ENCODE results near the gene MEGF6. TPM values are rescaled to one million over a fixed set of nuclear protein-coding genes. Genes with fewer than 3 reads are reported as not detected.

The MEGF6 gene
- total and polyA plus RNA-seq, 4 donors, result 17.7 to 54.2 (median 48.2) TPM

DNA sequence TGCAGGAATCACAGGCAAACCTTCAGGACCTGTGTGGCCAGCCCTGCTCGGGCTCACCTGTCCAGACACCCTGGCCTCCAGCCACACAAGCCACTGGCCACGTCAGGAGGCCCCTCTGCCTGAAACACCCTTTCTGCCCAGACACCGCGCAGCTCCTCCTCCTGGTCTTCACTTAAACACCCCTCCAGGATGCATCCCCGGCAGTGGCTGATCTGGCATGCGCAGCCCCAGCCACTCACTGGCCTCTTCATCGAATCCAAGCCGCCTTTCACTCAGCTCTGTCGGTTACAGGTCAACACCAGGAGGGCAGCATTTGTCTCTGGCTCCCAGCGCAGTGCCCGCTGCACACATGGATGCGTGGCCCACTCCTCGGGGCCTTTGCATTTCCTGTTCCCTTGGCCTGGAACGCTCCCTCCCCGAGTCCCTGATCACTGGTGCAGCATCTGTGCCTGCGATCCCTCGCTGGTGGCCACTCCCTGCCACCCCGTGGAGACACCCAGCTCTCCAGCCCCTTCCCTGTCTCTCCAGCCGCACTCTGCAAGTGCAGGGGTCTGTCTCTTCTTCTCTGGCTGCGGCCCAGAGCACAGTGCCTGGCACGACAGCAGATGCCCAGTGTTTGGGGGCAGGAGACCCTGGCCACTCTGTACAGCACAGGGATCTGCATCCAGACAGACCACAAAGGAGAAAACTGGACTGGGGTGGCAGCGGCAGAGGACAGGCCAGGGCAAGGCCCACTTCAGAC lies 22.9 kb upstream of the MEGF6 start:
- Histone ChIP-seq H3K9me3 (ENCODE audit: control insufficient read depth in 4 of 4, insufficient read depth in 3 of 4, low read length in 3 of 4) (no peaks in the 10 kb centered on the region), H3K36me3 (ENCODE audit: control insufficient read depth in 4 of 4, insufficient read depth in 4 of 4, low read length in 4 of 4) (peaks cover 6 to 77% (median 25%) of the 10 kb centered on the region in 4 donors), H3K27me3 (ENCODE audit: control insufficient read depth in 3 of 3, insufficient read depth in 3 of 3, low read length in 2 of 3) (no peaks in the 10 kb centered on the region), H3K9ac (ENCODE audit: insufficient read depth in 1 of 2, low read length in 2 of 2) (no peak overlapping the region), H3K4me1 (ENCODE audit: control insufficient read depth in 5 of 5, insufficient read depth in 5 of 5, low read length in 5 of 5) (peaks cover 0 to 2% (median 0%) of the 10 kb centered on the region in 5 donors), H3K4me3 (no peak overlapping the region), H3K27ac (ENCODE audit: low read depth in 1 of 2, low read length in 1 of 2) (no peak overlapping the region)
- DNase-seq, result no peak
- no peak for ATAC-seq (ENCODE audit: insufficient read depth, low FRiP score)
- TF ChIP-seq, protein P1, sequence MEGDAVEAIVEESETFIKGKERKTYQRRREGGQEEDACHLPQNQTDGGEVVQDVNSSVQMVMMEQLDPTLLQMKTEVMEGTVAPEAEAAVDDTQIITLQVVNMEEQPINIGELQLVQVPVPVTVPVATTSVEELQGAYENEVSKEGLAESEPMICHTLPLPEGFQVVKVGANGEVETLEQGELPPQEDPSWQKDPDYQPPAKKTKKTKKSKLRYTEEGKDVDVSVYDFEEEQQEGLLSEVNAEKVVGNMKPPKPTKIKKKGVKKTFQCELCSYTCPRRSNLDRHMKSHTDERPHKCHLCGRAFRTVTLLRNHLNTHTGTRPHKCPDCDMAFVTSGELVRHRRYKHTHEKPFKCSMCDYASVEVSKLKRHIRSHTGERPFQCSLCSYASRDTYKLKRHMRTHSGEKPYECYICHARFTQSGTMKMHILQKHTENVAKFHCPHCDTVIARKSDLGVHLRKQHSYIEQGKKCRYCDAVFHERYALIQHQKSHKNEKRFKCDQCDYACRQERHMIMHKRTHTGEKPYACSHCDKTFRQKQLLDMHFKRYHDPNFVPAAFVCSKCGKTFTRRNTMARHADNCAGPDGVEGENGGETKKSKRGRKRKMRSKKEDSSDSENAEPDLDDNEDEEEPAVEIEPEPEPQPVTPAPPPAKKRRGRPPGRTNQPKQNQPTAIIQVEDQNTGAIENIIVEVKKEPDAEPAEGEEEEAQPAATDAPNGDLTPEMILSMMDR (IDR thresholded peaks at IDR 0.05; ENCODE audit: control extremely low read depth, extremely low read depth), result no peak
- 95 to 97% methylated on average over 22 of the region's 22 CpGs for WGBS, 2 donors

DNA sequence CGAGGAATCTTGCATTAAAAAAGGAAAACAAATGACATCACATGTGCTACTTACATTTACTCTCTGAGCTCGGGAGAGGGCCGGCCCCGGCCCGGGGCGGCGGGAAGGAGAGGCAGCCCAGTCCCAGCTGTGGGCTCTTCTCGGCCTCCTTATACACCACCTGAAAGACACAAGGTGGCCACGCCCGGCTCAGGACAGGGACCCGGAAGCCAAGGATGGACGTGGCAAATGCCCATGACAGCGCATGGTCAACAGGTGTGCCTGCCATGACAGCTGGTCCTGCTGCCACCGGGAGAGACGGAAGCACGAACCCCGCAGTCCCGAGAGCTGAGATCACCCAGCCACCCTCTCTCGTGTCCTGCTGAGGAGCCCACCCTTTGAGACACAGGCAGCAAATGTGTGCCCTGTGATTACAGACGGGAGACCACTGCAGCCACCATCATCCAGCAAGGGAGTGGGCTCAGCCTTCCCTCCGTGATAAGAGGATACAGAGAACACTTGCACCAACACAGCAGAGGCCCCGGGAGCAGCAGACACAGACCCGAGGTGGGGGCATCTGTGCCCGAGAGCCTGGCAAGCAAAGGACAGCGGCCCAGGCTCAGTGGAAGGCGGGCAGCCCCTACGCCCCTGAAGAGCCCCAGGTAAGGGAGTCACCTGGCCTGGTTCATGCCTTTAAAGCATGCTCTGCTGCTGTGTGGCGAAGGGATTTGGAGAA lies 22.2 kb upstream of the MEGF6 start:
- H3K27me3 ChIP-seq (ENCODE audit: control insufficient read depth in 3 of 3, insufficient read depth in 3 of 3, low read length in 2 of 3), result no peaks in the 10 kb centered on the region
- H3K27ac ChIP-seq (ENCODE audit: low read depth in 1 of 2, low read length in 1 of 2), result no peak overlapping the region
- 94 to 96% methylated on average over 28 of the region's 28 CpGs for WGBS, 2 donors
- no peak overlapping the region for H3K9ac ChIP-seq (ENCODE audit: insufficient read depth in 1 of 2, low read length in 2 of 2)
- H3K4me1 ChIP-seq (ENCODE audit: control insufficient read depth in 5 of 5, insufficient read depth in 5 of 5, low read length in 5 of 5), result peaks cover 0 to 2% (median 0%) of the 10 kb centered on the region in 5 donors
- no peak overlapping the region for H3K4me3 ChIP-seq
- H3K36me3 ChIP-seq (ENCODE audit: control insufficient read depth in 4 of 4, insufficient read depth in 4 of 4, low read length in 4 of 4), result peaks cover 6 to 81% (median 25%) of the 10 kb centered on the region in 4 donors
- DNase-seq (no peak), ATAC-seq (ENCODE audit: insufficient read depth, low FRiP score) (no peak)
- TF ChIP-seq, protein P1 (IDR thresholded peaks at IDR 0.05; ENCODE audit: control extremely low read depth, extremely low read depth), result no peak
- no peaks in the 10 kb centered on the region for H3K9me3 ChIP-seq (ENCODE audit: control insufficient read depth in 4 of 4, insufficient read depth in 3 of 4, low read length in 3 of 4)

DNA sequence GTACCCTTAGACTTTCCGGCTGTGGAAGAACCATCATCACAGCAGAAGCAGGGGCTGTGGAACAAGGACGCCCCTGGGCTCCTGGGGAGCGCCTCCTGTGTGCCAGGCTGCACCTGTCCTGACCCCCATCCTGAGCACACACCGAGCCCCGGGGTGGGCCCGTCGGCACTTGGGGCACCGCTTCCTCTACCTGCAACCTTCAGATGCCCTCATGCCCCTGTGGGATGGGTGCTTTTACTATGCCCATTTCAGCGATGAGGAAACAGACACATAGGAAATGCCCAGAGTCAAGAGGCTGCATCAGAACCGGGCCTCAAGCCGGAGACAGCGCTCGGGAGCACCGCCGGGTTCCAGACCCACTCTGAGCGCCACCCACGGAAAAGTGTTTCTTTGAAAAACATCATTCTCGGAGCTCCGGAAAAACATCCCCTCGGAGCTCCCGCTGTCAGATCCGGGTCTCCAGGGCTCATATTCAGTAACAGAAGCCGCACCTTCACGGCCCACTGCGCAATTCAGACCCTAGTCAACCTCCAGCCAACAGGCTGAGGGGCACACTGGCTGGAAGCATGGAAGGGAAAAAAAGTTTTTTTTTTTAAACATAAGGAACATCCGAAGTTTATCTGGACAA lies 21.5 kb upstream of the MEGF6 start:
- no peak overlapping the region for H3K4me3 ChIP-seq
- peaks cover 0 to 2% (median 0%) of the 10 kb centered on the region in 5 donors for H3K4me1 ChIP-seq (ENCODE audit: control insufficient read depth in 5 of 5, insufficient read depth in 5 of 5, low read length in 5 of 5)
- no peaks in the 10 kb centered on the region for H3K9me3 ChIP-seq (ENCODE audit: control insufficient read depth in 4 of 4, insufficient read depth in 3 of 4, low read length in 3 of 4)
- no peak overlapping the region for H3K27ac ChIP-seq (ENCODE audit: low read depth in 1 of 2, low read length in 1 of 2)
- no peak for ATAC-seq (ENCODE audit: insufficient read depth, low FRiP score)
- no peak overlapping the region for H3K9ac ChIP-seq (ENCODE audit: insufficient read depth in 1 of 2, low read length in 2 of 2)
- no peaks in the 10 kb centered on the region for H3K27me3 ChIP-seq (ENCODE audit: control insufficient read depth in 3 of 3, insufficient read depth in 3 of 3, low read length in 2 of 3)
- WGBS, 2 donors, result 96% methylated on average over 26 of the region's 26 CpGs
- peaks cover 6 to 80% (median 26%) of the 10 kb centered on the region in 4 donors for H3K36me3 ChIP-seq (ENCODE audit: control insufficient read depth in 4 of 4, insufficient read depth in 4 of 4, low read length in 4 of 4)
- TF ChIP-seq, protein P1 (IDR thresholded peaks at IDR 0.05; ENCODE audit: control extremely low read depth, extremely low read depth), result no peak
- DNase-seq, result no peak
